T47D (cell line): ENCODE measurements around the gene PSMD13.
"Not testable (repeated sequence)": the region's sequence is repeated elsewhere in the genome, so short reads cannot be mapped to it uniquely, and the experiment has no call there.

Experiments used
- DNase-seq, 2 experiments: peaks; one replicate each; pipeline versions ENCODE4 v3.0.0 to v3.0.0-alpha.2; 2011 to 2012; ENCODE audit warnings: low read depth in 1 of 2, low spot score in 1 of 2
- JUND ChIP-seq: IDR thresholded peaks from 2 replicates; pipeline ENCODE4 v1.6.1; 2012; ENCODE audit warnings: low read depth
- in situ Hi-C: cut with HindIII; loops from 2 replicates; pipeline ENCODE4 v1.10.0; 2016; ENCODE audit warnings: low sequenced_read_pairs, low pct_unique_long_range_greater_than_20kb

PSMD13 gene

GRCh38 chr11:236774-237767 is at the start of gene PSMD13:
Gene PSMD13, plus strand, starts transcription at chr11:236976. Its CDS starts 74 bp downstream, at chr11:237050.
- in situ Hi-C loops: no loop called here
- peak; percentile 71 to 77 for DNase-seq
- no peak for TF ChIP-seq JUND

GRCh38 chr11:189200-189783 is 47.5 kb upstream of the PSMD13 start:
- in situ Hi-C loops, DNase-seq: not testable (repeated sequence)

GRCh38 chr11:189843-190311 is 46.9 kb upstream of the PSMD13 start:
- DNase-seq, in situ Hi-C loops: not testable (repeated sequence)

DNA sequence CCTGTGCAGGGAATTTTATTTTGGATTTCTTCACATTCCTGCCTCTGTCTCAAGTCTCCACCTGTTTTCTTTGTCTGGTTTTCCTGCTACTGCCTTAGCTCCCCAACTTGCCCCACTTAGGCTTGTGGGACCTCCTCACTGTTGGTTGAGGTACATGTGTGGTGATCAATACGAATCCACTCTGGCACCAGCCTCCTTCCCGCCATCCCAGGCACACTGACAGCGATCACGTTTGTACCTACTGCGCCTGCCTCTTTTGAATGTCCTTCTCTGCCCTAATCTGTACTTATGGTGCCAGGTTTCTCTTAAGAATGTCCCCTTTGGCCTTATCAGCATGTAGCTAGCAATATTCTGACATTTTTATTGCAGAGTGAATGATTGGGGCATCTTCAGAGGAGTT is 46.2 kb upstream of the PSMD13 start:
- in situ Hi-C loops, DNase-seq: not testable (repeated sequence)

DNA sequence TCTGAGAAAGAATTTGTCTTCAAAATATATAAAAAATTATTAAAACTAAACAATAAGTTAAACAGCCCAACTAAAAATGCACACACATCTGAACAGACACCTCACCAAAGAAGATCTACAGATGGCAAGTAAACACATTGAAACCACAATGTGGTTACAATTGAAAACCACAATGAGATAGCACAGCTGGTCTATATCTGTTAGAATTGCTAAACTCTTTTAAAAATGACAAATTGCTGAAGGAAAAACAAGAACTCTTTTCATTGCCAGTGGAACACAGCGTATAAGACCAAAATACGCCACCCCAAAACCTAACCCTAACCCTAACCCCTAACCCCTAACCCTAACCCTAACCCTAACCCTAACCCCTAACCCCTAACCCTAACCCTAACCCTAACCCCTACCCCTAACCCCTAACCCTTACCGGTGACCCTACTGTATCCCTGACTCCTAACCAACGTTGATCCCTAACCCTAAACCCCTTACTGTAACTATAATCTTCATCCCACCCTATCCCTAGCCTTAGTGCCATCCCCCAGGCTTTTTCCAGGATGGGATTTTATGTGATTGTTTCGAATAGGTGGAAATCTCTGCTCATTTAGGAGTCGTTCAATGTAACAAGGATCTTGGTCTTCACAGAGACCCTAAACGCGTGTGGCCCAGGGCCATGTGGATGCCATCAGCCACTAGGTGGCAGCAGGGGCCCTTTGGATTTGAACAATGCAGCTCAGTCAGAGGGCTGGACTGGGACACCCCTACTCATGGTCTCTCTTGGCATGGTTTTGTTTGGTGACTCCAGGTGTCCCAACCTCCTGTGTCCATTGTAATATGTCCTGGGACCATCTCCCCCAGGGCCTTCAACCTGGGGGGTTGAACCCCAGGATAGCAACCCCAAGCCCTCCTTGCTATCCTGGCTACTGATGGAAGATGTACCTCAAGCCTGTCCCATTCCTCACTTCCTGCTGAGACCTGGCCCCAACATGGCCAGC is 45.0 kb upstream of the PSMD13 start:
- in situ Hi-C loops, DNase-seq: not testable (repeated sequence)

DNA sequence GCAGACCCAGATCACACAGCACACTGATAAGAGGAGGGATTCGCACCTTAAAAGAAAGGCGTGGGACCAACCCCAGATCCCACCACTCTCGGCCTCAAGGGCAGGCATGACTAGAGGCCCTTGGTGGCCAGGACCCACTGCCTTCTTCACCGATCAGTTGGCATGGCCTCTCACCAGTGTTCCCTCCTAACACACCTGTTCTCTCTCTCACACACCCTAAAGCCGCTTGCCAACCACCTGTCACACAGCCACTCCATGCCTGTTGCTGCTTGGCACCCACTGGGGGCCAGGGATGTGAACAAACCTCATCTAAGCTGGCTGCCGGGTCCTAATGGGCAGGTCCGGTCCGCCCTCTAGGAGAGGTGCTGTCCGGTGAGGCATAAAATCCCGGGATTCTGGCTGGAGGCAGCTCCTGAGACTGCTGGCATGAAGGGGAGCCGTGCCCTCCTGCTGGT is 44.1 kb upstream of the PSMD13 start, which contains the start of gene SCGB1C1:
Gene SCGB1C1, plus strand, starts transcription at position 405 of the 455 bp plus-strand sequence. Its CDS starts 22 bp downstream, at position 427.
- in situ Hi-C loops, DNase-seq: not testable (repeated sequence)

GRCh38 chr11:193481-193880 is 43.3 kb upstream of the PSMD13 start:
- DNase-seq, in situ Hi-C loops: not testable (repeated sequence)

DNA sequence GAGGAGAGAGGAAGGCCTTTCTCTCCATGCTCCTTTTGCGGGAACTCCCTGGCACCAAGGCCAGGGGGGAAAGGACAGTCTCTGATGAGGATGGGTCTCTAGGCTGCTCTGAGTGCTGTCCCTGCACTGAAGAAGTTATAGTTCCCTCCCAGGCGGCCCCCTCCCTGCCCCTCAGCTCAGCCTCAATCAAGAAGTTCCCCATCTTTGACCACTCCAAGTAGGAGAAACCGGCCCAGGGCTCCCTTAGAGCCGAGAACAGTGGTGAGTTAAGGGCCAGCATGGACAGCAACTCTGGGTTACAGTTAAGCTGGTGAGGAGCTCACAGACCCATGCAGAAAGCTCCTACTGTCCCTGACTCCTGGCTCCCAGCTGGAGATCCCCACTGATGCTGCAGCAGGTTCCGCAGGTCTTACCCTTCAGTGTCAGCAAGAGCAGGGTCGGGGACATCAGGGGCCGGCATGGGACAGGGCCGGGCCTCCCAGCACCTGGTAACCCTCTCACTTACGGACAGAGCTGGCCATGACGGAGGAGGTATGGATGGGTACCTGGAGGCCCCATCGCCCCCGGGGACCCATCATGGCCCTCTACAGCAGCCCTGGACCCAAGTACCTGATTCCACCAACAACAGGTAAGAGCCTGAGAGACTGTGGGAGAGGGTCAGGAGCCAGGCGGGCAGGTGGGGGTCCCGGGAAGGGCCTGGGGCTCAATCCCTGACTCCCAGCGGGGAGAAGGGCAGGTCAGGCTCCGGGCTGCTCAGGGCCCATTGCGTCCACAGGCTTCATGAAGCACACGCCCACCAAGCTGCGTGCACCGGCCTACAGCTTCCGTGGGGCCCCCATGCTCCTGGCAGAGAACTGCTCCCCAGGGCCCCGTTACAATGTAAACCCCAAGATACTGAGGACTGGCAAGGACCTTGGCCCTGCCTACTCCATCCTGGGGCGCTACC is 39.7 kb upstream of the PSMD13 start:
- in situ Hi-C loops: no loop called here

GRCh38 chr11:197741-198235 is 39.0 kb upstream of the PSMD13 start:
- in situ Hi-C loops: no loop called here
- DNase-seq: no peak
- TF ChIP-seq JUND: no peak

More for the DNA sequence above, 39.7 kb upstream of the PSMD13 start:
- no peak for DNase-seq
- TF ChIP-seq JUND: no peak

DNA sequence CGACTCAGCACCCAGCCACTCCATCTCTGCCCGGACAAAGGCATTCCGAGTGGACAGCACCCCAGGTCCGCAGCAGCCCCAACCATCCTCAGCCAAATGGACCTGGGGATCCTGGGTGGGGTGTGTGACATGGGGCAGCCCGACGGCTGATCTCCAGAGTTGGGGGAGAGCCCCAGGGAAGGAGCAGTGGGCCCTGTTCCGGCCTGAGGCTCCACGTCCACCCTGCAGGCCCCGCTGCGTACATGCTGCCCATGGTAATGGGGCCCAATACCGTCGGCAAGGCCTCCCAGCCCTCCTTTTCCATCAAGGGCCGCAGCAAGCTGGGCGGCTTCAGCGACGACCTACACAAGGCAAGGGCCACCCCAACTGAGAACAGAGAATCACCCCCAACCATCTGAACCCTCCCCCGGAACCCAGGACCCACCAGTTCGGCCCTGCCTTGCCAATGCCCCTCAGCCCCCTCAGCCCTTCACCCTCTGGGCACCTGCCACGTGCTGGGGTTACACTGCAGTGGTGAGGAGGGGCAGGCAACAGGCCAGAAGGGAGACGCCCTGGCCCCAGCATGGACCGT is 38.5 kb upstream of the PSMD13 start:
- no peak for DNase-seq
- in situ Hi-C loops: no loop called here
- no peak for TF ChIP-seq JUND

DNA sequence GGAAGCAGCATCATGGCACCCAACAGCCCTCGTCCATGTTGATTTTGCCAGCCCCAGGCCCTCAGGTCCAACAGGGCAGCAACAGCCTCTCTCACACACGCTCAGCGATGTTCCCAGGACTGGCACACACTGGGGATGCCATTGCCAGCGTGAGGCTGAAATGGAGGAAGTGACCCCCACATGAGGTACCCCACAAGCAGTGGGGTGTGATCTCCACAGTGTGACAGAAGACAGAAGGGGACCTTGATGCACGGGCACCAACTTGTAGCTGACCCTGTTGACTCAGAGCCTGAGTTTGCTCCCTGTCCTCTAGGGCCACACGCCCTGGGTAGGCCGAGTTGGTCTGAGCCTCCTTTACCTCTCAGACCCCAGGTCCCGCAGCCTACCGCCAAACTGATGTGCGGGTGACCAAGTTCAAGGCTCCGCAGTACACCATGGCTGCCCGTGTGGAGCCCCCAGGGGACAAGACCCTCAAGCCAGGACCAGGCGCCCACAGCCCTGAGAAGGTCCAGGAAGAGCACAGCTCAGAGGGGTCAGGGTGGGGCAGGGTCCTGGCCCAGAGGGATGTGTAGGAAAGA is 37.7 kb upstream of the PSMD13 start:
- in situ Hi-C loops: no loop called here
- TF ChIP-seq JUND: no peak
- no peak for DNase-seq
